ENCODE results near the gene SNRPD1.
A peak's percentile ranks its signal among the peaks of the same experiment; 100 is the strongest.
"Not testable (repeated sequence)": the region's sequence is repeated elsewhere in the genome, so short reads cannot be mapped to it uniquely, and the experiment has no call there.

The SNRPD1 gene

GRCh38 chr18:21600526-21601410 is 11.3 kb upstream of the SNRPD1 start, which contains the start of gene ESCO1:
ESCO1 (minus strand) TSS chr18:21600704; CDS start chr18:21574843, 25,861 bp downstream.
- H3K4me2 ChIP-seq (ENCODE audit: low read length) = peak within 1 kb of the TSS; percentile 91
- peaks cover 9% of the 10 kb centered on the region for H3K4me1 ChIP-seq (ENCODE audit: control insufficient read depth, insufficient read depth, low read length)
- peak within 1 kb of the TSS; percentile 95 for H3K4me3 ChIP-seq (ENCODE audit: low read length)
- H3K36me3 ChIP-seq (ENCODE audit: insufficient read depth, low read length) = no peaks in the 10 kb centered on the region
- H3K27me3 ChIP-seq (ENCODE audit: control insufficient read depth, insufficient read depth, low read length) = no peaks in the 10 kb centered on the region
- H3K9me3 ChIP-seq (replicated peaks; ENCODE audit: low read length) = no peaks in the 10 kb centered on the region
- peak within 1 kb of the TSS; percentile 95 for H3K9ac ChIP-seq (ENCODE audit: low read depth, low read length)

DNA sequence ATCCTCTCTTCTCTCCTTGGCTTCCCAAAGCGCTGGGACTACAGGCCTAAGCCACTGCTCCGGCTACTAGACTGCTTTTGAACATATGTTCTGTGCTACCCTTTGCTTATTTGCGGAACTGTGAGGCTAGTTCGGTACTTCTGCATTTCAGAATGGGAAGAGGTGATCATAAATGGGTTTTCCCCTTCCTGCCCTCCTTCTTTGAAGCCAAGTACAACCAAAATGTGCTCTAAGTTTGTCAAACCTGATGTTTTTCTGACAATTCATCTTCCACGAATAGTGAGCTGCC is 9.9 kb upstream of the SNRPD1 start:
- peaks cover 9% of the 10 kb centered on the region for H3K4me1 ChIP-seq (ENCODE audit: control insufficient read depth, insufficient read depth, low read length)
- H3K36me3 ChIP-seq (ENCODE audit: insufficient read depth, low read length) = no peaks in the 10 kb centered on the region
- H3K4me3 ChIP-seq (ENCODE audit: low read length) = no peak overlapping the region
- H3K27me3 ChIP-seq (ENCODE audit: control insufficient read depth, insufficient read depth, low read length) = no peaks in the 10 kb centered on the region
- H3K9ac ChIP-seq (ENCODE audit: low read depth, low read length) = no peak overlapping the region
- H3K9me3 ChIP-seq (replicated peaks; ENCODE audit: low read length) = no peaks in the 10 kb centered on the region
- no peak overlapping the region for H3K4me2 ChIP-seq (ENCODE audit: low read length)

GRCh38 chr18:21604671-21605070 is 7.4 kb upstream of the SNRPD1 start:
- H3K9ac ChIP-seq (ENCODE audit: low read depth, low read length) = no peak overlapping the region
- H3K27me3 ChIP-seq (ENCODE audit: control insufficient read depth, insufficient read depth, low read length) = no peaks in the 10 kb centered on the region
- no peak overlapping the region for H3K4me2 ChIP-seq (ENCODE audit: low read length)
- no peaks in the 10 kb centered on the region for H3K36me3 ChIP-seq (ENCODE audit: insufficient read depth, low read length)
- H3K4me1 ChIP-seq (ENCODE audit: control insufficient read depth, insufficient read depth, low read length) = no peaks in the 10 kb centered on the region
- no peaks in the 10 kb centered on the region for H3K9me3 ChIP-seq (replicated peaks; ENCODE audit: low read length)
- no peak overlapping the region for H3K4me3 ChIP-seq (ENCODE audit: low read length)

- Histone ChIP-seq H3K9me3 (replicated peaks; ENCODE audit: low read length) (no peaks in the 10 kb centered on the region), H3K27me3 (ENCODE audit: control insufficient read depth, insufficient read depth, low read length) (no peaks in the 10 kb centered on the region), H3K36me3 (ENCODE audit: insufficient read depth, low read length) (no peaks in the 10 kb centered on the region), H3K9ac (ENCODE audit: low read depth, low read length) (no peak overlapping the region), H3K4me1 (ENCODE audit: control insufficient read depth, insufficient read depth, low read length) (no peaks in the 10 kb centered on the region), H3K4me3 (ENCODE audit: low read length) (no peak overlapping the region), H3K4me2 (ENCODE audit: low read length) (no peak overlapping the region)
Observed at GRCh38 chr18:21605213-21605612, 6.9 kb upstream of the SNRPD1 start.

DNA sequence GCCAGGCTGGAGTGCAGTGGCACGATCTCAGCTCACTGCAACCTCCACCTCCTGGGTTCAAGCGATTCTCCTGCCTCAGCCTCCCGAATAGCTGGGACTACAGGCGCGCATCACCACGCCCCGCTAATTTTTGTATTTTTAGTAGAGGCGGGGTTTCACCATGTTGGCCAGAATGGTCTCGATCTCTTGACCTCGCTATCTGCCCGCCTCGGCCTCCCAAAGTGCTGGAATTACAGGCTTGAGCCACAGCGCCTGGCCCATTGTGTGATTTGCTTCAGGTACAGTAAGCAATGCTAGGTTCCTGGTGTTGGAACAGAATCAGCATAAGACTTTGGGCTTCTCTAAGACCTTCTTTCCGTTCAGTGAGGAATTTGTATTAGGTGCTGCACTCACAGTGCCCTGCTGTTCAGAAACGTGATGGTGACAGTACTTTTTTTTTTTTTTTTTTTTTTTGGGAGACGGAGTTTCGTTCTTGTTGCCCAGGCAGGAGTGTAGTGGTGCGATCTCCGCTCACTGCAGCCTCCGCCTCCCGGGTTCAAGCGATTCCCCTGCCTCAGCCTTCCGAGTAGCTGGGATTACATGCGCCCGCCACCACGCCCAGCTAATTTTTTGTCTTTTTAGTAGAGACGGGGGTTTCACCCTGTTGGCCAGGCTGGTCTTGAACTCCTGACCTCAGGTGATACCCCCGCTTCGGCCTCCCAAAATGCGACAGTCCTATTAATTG is 551 bp upstream of the SNRPD1 start:
- not testable (repeated sequence) for H3K27me3 ChIP-seq (ENCODE audit: control insufficient read depth, insufficient read depth, low read length); H3K9me3 ChIP-seq (replicated peaks; ENCODE audit: low read length); H3K4me1 ChIP-seq (ENCODE audit: control insufficient read depth, insufficient read depth, low read length); H3K36me3 ChIP-seq (ENCODE audit: insufficient read depth, low read length)
- Histone ChIP-seq H3K4me2 (ENCODE audit: low read length) (peak overlapping the region; percentile 81), H3K4me3 (ENCODE audit: low read length) (peak overlapping the region; percentile 92), H3K9ac (ENCODE audit: low read depth, low read length) (peak overlapping the region; percentile 97)

GRCh38 chr18:21621640-21622039 is 9.5 kb downstream of the SNRPD1 start:
- H3K36me3 ChIP-seq (ENCODE audit: insufficient read depth, low read length) = peaks cover 28% of the 10 kb centered on the region
- not testable (repeated sequence) for H3K4me2 ChIP-seq (ENCODE audit: low read length); H3K9me3 ChIP-seq (replicated peaks; ENCODE audit: low read length)

GRCh38 chr18:21629089-21629832 is 17.1 kb downstream of the SNRPD1 start:
- H3K4me1 ChIP-seq (ENCODE audit: control insufficient read depth, insufficient read depth, low read length) = no peaks in the 10 kb centered on the region
- no peak overlapping the region for H3K4me3 ChIP-seq (ENCODE audit: low read length)
- H3K9ac ChIP-seq (ENCODE audit: low read depth, low read length) = no peak overlapping the region
- peaks cover 46% of the 10 kb centered on the region for H3K36me3 ChIP-seq (ENCODE audit: insufficient read depth, low read length)
- no peaks in the 10 kb centered on the region for H3K27me3 ChIP-seq (ENCODE audit: control insufficient read depth, insufficient read depth, low read length)
- H3K9me3 ChIP-seq (replicated peaks; ENCODE audit: low read length) = no peaks in the 10 kb centered on the region
- no peak overlapping the region for H3K4me2 ChIP-seq (ENCODE audit: low read length)

More at GRCh38 chr18:21621640-21622039, 9.5 kb downstream of the SNRPD1 start:
- not testable (repeated sequence) for H3K27me3 ChIP-seq (ENCODE audit: control insufficient read depth, insufficient read depth, low read length); H3K4me1 ChIP-seq (ENCODE audit: control insufficient read depth, insufficient read depth, low read length); H3K4me3 ChIP-seq (ENCODE audit: low read length); H3K9ac ChIP-seq (ENCODE audit: low read depth, low read length)

DNA sequence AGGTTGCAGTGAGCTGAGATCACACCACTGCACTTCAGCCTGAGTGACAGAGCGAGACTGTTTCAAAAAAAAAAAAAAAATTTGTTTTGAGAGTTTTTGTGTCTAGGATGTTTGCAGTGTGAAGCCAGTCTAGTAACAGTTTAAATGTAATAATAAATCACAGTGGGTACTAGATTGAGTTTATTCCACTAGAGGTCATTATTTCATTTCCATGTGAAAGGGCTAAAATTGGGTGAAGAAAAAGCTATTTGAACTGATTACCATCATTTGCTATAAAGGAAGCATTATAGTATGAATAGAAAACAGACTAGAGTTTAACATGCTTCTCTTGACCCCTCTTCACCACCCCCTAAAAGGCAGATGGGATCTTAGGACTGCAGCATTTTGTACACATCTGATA is 20.3 kb downstream of the SNRPD1 start:
- Histone ChIP-seq H3K36me3 (ENCODE audit: insufficient read depth, low read length) (peaks cover 34% of the 10 kb centered on the region), H3K4me3 (ENCODE audit: low read length) (no peak overlapping the region), H3K9me3 (replicated peaks; ENCODE audit: low read length) (no peaks in the 10 kb centered on the region), H3K4me2 (ENCODE audit: low read length) (no peak overlapping the region), H3K9ac (ENCODE audit: low read depth, low read length) (no peak overlapping the region), H3K27me3 (ENCODE audit: control insufficient read depth, insufficient read depth, low read length) (no peaks in the 10 kb centered on the region), H3K4me1 (ENCODE audit: control insufficient read depth, insufficient read depth, low read length) (no peaks in the 10 kb centered on the region)

GRCh38 chr18:21634588-21635199 is 22.6 kb downstream of the SNRPD1 start:
- H3K4me3 ChIP-seq (ENCODE audit: low read length) = no peak overlapping the region
- H3K4me2 ChIP-seq (ENCODE audit: low read length) = no peak overlapping the region
- no peak overlapping the region for H3K9ac ChIP-seq (ENCODE audit: low read depth, low read length)
- peaks cover 14% of the 10 kb centered on the region for H3K36me3 ChIP-seq (ENCODE audit: insufficient read depth, low read length)
- no peaks in the 10 kb centered on the region for H3K9me3 ChIP-seq (replicated peaks; ENCODE audit: low read length)
- H3K4me1 ChIP-seq (ENCODE audit: control insufficient read depth, insufficient read depth, low read length) = no peaks in the 10 kb centered on the region
- no peaks in the 10 kb centered on the region for H3K27me3 ChIP-seq (ENCODE audit: control insufficient read depth, insufficient read depth, low read length)

DNA sequence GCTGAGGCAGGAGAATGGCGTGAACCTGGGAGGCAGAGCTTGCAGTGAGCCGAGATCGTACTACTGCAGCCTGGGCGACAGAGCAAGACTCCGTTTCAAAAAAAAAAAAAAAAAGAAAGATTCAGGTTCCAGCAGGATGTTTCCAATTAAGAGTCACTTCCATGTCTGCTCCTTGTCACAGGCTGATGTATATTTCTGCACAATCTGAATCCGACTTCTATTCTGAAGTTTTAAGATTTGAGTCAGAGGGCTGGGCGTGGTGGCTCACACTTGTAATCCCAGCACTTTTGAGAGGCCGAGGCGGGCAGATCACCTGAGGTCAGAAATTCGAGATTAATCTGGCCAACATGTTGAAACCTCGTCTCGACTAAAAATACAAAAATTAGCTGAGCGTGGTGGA is 24.7 kb downstream of the SNRPD1 start:
- H3K4me3 ChIP-seq (ENCODE audit: low read length) = no peak overlapping the region
- H3K36me3 ChIP-seq (ENCODE audit: insufficient read depth, low read length) = peaks cover 5% of the 10 kb centered on the region
- no peaks in the 10 kb centered on the region for H3K9me3 ChIP-seq (replicated peaks; ENCODE audit: low read length)
- H3K27me3 ChIP-seq (ENCODE audit: control insufficient read depth, insufficient read depth, low read length) = no peaks in the 10 kb centered on the region
- no peak overlapping the region for H3K9ac ChIP-seq (ENCODE audit: low read depth, low read length)
- H3K4me2 ChIP-seq (ENCODE audit: low read length) = no peak overlapping the region
- no peaks in the 10 kb centered on the region for H3K4me1 ChIP-seq (ENCODE audit: control insufficient read depth, insufficient read depth, low read length)

GRCh38 chr18:21638822-21639221 is 26.7 kb downstream of the SNRPD1 start:
- H3K36me3 ChIP-seq (ENCODE audit: insufficient read depth, low read length) = peaks cover 3% of the 10 kb centered on the region
- no peak overlapping the region for H3K9ac ChIP-seq (ENCODE audit: low read depth, low read length)
- no peaks in the 10 kb centered on the region for H3K9me3 ChIP-seq (replicated peaks; ENCODE audit: low read length)
- no peak overlapping the region for H3K4me3 ChIP-seq (ENCODE audit: low read length)
- no peak overlapping the region for H3K4me2 ChIP-seq (ENCODE audit: low read length)
- H3K27me3 ChIP-seq (ENCODE audit: control insufficient read depth, insufficient read depth, low read length) = no peaks in the 10 kb centered on the region
- no peaks in the 10 kb centered on the region for H3K4me1 ChIP-seq (ENCODE audit: control insufficient read depth, insufficient read depth, low read length)

Measured in skeletal muscle satellite cell (primary cell).